ENCODE data around the gene LYST. TPM values are rescaled to one million over a fixed set of nuclear protein-coding genes. Genes with fewer than 3 reads are reported as not detected.

Gene LYST
- total and polyA plus RNA-seq, 2 donors (not counting 3 experiments of a cell fraction or from before 2014, with no cell fraction given): 3.1 to 9.6 TPM

DNA sequence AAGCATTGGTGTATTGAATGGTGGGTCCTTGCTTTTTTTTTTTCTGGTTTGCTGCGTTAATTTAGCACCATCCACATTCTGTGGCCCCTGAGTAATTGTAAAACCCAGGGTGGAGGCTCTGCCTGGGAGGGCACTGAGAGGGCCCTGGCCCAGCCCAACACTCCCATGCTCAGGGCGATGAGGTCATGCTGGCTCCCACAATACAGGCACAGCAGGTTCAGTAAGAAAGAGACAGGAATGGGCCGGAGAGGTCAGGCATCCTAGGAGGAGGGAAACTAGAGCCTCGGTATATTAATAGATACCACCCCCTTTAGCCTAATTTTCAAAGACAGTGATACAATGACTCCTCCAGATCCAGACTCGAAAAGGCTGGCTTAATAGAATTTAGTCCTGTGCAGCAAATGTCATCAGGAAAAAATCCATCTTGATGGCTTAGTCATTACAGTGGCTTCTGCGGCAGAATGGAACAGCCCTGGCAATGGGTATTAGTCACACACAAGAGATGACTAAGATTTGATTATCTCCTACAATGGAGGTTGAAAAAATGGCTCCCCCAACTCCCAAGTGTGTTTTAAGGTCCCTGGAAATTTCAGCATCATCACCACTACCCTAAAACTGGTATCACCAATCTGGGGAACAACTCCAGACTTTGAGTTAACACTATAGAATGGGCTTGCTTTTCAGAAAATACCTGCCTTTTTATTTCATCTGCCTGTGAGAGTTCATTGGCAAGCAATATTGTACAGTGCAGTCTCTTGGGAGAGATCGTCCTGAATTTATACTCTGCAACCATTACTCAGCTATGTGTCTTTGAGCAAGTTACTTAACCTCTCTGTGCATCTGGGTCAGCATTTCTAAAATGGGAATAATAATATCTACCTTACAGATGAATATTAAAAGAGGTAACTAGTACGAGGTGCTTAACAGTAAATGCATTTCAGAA, 43.9 kb upstream of the LYST start:
- Histone ChIP-seq H3K27ac (ENCODE audit: insufficient read depth, low read depth, low read length) (peak overlapping the region; percentile 65), H3K9me3 (replicated peaks; ENCODE audit: control insufficient read depth, insufficient read depth, low read length) (no peaks in the 10 kb centered on the region), H3K4me3 (replicated peaks in 1 of 3; ENCODE audit: insufficient read depth in 1 of 3, low read depth in 1 of 3, low read length in 3 of 3) (no peak overlapping the region), H3K9me1 (replicated peaks; ENCODE audit: control insufficient read depth, extremely low read depth, insufficient read depth, low read length) (no peaks in the 10 kb centered on the region), H3K36me3 (ENCODE audit: control insufficient read depth in 2 of 2, extremely low read depth in 1 of 2, insufficient read depth in 2 of 2, low read length in 2 of 2) (no peaks in the 10 kb centered on the region), H3K4me1 (ENCODE audit: control insufficient read depth, extremely low read depth, insufficient read depth, low read length) (peaks cover 34% of the 10 kb centered on the region), H3K79me2 (ENCODE audit: control insufficient read depth, insufficient read depth, low read length) (no peaks in the 10 kb centered on the region), H4K20me1 (replicated peaks; ENCODE audit: control insufficient read depth, extremely low read depth, insufficient read depth, low read length) (no peaks in the 10 kb centered on the region), H3K9ac (replicated peaks; ENCODE audit: extremely low read depth, insufficient read depth, low read length) (no peak overlapping the region), H2AFZ (ENCODE audit: low read depth, low read length) (peak overlapping the region; percentile 3), H3K4me2 (ENCODE audit: insufficient read depth, low read length) (peak overlapping the region; percentile 18), H3K27me3 (ENCODE audit: control insufficient read depth in 2 of 2, insufficient read depth in 2 of 2, low read length in 2 of 2) (no peaks in the 10 kb centered on the region)
- dilution Hi-C loops (cut with MboI; ENCODE audit: extremely low pct_ligation_motif_present, low sequenced_read_pairs): no loop called here
- FAIRE-seq (peak; percentile 88), DNase-seq (ENCODE audit: low read depth, low spot score) (peak; percentile 82)
- CTCF ChIA-PET: no interaction called here
- TF ChIP-seq, protein P1, sequence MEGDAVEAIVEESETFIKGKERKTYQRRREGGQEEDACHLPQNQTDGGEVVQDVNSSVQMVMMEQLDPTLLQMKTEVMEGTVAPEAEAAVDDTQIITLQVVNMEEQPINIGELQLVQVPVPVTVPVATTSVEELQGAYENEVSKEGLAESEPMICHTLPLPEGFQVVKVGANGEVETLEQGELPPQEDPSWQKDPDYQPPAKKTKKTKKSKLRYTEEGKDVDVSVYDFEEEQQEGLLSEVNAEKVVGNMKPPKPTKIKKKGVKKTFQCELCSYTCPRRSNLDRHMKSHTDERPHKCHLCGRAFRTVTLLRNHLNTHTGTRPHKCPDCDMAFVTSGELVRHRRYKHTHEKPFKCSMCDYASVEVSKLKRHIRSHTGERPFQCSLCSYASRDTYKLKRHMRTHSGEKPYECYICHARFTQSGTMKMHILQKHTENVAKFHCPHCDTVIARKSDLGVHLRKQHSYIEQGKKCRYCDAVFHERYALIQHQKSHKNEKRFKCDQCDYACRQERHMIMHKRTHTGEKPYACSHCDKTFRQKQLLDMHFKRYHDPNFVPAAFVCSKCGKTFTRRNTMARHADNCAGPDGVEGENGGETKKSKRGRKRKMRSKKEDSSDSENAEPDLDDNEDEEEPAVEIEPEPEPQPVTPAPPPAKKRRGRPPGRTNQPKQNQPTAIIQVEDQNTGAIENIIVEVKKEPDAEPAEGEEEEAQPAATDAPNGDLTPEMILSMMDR (IDR thresholded peaks at IDR 0.05; ENCODE audit: extremely low read depth in 1 of 2, insufficient read depth in 1 of 2, low read depth in 1 of 2, low read length in 2 of 2): no peak
- TF ChIP-seq GATA2 (IDR thresholded peaks at IDR 0.05; ENCODE audit: insufficient read depth, insufficient read length, low read depth, low read length) (peak; percentile 75), JUN (IDR thresholded peaks at IDR 0.05; ENCODE audit: borderline replicate concordance, insufficient read depth, insufficient read length, low read depth) (peak; percentile 83), POLR2AphosphoS5 (IDR thresholded peaks at IDR 0.05; ENCODE audit: insufficient read depth, low read depth, low read length) (peak; percentile 56), FOS (IDR thresholded peaks at IDR 0.05; ENCODE audit: borderline replicate concordance, insufficient read depth, low read length) (peak; percentile 98), MYC (IDR thresholded peaks at IDR 0.05; ENCODE audit: low read depth, low read length) (no peak)
- POLR2A ChIA-PET: no interaction called here
- intact Hi-C loops (cut with micrococcal nuclease): loop anchor here (5.0 kb wide), 1 partner anchor 408 kb away; the partner anchor contains the start of gene B3GALNT2
- no TSS peak for BruUV-seq (replicated peaks)
